HepG2 (cell line): ENCODE data around the gene CCDC178.

ENCODE experiments used
- POLR2A ChIP-seq, 2 experiments: IDR thresholded peaks; 2 replicates each; pipeline ENCODE4 v1.6.1; 2011; ENCODE audit warnings: low read depth in 2 of 2, low read length in 2 of 2, mild to moderate bottlenecking in 1 of 2, moderate library complexity in 1 of 2; ENCODE audit not compliant: insufficient read depth in 1 of 2
- ZNF274 ChIP-seq: sonication (generic); formaldehyde crosslinking; IDR thresholded peaks from 2 replicates; pipeline ENCODE4 v1.5.1; 2020; ENCODE audit warnings: mild to moderate bottlenecking, missing genetic modification reagents
- TF ChIP-seq, protein P1 (sequence below): sonication (generic); formaldehyde crosslinking; IDR thresholded peaks from 2 replicates; pipeline ENCODE4 v1.5.0; 2020; ENCODE audit warnings: mild to moderate bottlenecking, missing genetic modification reagents, moderate library complexity

GRCh38 chr18:33156906-33157470 lies 283.5 kb downstream of the CCDC178 start:
- no peak for TF ChIP-seq ZNF274 (CRISPR knock-in tag)
- TF ChIP-seq, protein P1, sequence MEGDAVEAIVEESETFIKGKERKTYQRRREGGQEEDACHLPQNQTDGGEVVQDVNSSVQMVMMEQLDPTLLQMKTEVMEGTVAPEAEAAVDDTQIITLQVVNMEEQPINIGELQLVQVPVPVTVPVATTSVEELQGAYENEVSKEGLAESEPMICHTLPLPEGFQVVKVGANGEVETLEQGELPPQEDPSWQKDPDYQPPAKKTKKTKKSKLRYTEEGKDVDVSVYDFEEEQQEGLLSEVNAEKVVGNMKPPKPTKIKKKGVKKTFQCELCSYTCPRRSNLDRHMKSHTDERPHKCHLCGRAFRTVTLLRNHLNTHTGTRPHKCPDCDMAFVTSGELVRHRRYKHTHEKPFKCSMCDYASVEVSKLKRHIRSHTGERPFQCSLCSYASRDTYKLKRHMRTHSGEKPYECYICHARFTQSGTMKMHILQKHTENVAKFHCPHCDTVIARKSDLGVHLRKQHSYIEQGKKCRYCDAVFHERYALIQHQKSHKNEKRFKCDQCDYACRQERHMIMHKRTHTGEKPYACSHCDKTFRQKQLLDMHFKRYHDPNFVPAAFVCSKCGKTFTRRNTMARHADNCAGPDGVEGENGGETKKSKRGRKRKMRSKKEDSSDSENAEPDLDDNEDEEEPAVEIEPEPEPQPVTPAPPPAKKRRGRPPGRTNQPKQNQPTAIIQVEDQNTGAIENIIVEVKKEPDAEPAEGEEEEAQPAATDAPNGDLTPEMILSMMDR (CRISPR knock-in tag) = no peak
- TF ChIP-seq POLR2A (IDR thresholded peaks at IDR 0.05; ENCODE audit: insufficient read depth in 1 of 2, low read depth in 2 of 2, low read length in 2 of 2) = no peak
